ENCODE results near the gene IRF2BPL.

The IRF2BPL gene

GRCh38 chr14:76985540-76986230 is 42.8 kb downstream of the IRF2BPL start:
- DNase-seq (ENCODE audit: low spot score), result no peak

GRCh38 chr14:76984787-76985375 is 43.6 kb downstream of the IRF2BPL start:
- DNase-seq (ENCODE audit: low spot score), result no peak

GRCh38 chr14:76984297-76984696 is 44.2 kb downstream of the IRF2BPL start:
- no peak for DNase-seq (ENCODE audit: low spot score)

- DNase-seq (ENCODE audit: low spot score), result no peak
These were observed 46.8 kb downstream of the IRF2BPL start for GRCh38 chr14:76981670-76982069.

GRCh38 chr14:76977793-76978720 is 50.5 kb downstream of the IRF2BPL start:
- peak; percentile 25 for DNase-seq (ENCODE audit: low spot score)

DNA sequence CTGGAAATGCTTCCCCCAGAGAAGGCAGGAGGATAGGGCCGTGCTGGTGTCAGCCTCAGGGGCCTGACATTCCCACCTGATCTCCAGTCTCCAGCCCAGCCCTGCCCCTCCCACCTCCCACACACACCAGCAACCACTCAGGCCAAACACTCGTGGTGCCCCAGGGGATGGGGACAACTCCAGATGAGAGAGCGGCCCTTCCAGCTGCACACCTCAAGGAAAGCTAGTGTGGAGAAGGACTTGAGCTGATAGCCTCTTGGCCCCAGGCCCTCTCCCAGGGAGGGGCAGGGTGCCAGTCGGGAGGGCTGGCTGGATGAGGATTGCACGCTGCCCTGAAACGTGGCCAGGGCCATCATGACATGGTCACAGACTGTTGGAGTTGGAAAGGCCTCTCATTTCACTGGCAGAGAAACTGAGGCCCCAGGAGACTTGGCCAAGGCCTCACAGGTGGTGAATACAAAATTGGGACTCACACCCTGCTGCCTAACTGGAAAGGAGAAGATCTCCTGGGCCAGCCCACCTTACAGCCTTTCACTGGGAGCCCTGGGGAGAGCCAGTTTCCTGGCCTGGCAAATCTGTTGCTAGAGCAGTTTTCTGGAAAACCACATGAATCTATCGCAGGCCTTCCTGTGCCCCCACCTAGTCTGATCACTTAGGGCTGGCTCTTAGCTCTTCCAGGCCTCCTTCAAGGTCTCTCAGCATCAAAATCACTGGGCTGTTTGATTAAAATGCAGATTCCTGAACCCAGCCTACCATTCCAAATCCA is 52.1 kb downstream of the IRF2BPL start:
- no peak for DNase-seq (ENCODE audit: low spot score)

DNA sequence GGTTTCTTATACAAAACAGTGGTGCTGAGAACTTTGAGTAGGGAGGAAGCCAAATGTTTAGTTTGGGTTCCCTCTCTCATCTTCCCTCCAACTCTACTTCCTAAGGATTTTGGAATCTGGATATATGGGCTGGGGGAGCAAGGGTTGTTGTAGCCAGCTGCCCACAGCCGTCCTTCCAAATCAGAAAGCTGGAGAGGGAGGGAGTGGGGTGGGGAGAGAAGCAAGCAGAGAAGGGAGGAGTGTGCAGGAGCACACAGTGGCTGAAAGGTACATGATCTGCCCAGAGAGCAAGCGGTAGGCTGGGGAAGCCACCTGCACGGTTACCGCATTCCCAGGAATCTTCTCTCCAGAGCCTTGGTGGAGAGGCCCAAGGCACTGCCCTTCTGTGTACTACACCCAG is 52.7 kb downstream of the IRF2BPL start:
- no peak for DNase-seq (ENCODE audit: low spot score)

GRCh38 chr14:76975051-76975450 is 53.5 kb downstream of the IRF2BPL start:
- DNase-seq (ENCODE audit: low spot score), result no peak

Data from NAMALWA (cell line).